GM18858 (cell line): ENCODE measurements around the gene ZNF124.
"Not testable (repeated sequence)": the region's sequence is repeated elsewhere in the genome, so short reads cannot be mapped to it uniquely, and the experiment has no call there.

Source experiments
- ATAC-seq: cut with Tn5 transposase; IDR thresholded peaks from one replicate; pipeline ENCODE4 v1.9.1; 2021; ENCODE audit not compliant: unreplicated experiment

The ZNF124 gene

DNA sequence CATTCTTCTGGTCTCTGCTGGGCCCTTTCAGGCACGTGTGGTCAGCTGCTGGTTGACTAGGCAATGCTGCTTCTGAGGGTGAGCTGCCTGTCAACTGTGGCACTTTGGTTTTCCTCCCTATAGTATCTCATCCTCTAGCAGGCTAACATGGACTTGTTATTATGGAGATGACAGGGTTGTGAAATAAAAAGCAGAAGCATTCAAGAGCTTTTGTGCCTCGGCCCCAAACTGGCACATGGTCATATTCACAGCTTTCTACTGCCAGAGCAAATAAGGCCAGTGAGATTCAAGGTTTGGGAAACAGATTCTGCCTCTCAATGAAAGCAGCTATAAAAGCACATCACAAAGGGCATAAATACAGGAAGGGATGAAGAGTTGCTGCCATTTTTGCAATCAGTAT is 1.6 kb upstream of the ZNF124 start:
- no peak for ATAC-seq

DNA sequence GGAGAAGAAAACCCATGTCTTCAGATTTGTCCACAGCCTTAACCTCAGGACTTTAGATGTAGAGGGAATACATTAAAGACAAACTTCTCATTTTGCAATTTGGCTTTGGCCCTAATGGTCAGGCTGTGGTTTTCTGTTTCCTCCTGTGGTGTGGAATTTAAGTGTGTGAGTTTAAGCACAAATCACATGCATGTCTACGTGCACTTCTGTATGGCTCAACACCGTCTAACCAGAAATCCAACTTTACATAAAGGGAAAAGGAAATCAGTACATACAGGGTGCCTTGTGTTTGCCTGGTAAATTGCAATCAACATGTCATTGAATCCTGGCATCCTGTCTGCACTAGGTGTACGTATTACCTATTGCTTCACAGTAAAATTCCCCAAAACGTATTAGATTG is 1.2 kb upstream of the ZNF124 start:
- no peak for ATAC-seq

DNA sequence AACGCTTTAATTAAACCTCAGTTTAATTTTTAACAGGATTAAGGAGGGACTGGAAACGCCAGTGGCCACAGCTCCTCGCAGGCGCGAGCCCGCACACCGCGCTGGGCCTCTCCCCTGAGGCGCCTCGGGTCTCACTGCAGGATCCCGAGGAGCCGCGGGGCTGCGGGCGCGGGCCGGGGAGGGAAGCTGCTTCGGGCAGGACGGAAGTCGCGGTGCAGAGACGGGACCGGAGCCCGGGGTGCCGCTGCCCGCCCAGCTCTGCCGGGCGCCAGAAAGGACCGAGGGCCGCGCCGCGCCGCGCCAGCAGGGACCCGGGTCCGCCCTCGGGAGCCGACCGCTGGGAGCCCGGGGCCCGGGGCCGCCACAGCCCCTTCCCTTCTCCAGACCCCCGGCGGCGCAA is 377 bp downstream of the ZNF124 start:
- ATAC-seq: peak; percentile 32

DNA sequence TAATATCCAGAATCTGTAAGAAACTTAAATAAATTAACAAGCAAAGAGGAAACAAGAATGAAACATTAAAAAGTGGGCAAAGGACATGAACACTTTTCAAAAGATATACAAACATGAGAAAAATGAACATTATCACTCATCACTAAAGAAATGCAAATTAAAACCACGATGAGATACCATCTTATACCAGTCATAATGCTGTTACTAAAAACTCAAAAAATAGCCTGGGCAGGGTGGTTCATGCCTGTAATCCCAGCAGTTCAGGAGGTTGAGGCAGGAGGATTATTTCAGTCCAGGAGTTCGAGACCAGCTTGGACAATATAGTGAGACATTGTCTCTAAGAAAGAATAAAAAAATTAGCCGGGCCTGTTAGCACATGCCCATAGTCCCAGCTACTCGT is 6.1 kb downstream of the ZNF124 start:
- no peak for ATAC-seq

DNA sequence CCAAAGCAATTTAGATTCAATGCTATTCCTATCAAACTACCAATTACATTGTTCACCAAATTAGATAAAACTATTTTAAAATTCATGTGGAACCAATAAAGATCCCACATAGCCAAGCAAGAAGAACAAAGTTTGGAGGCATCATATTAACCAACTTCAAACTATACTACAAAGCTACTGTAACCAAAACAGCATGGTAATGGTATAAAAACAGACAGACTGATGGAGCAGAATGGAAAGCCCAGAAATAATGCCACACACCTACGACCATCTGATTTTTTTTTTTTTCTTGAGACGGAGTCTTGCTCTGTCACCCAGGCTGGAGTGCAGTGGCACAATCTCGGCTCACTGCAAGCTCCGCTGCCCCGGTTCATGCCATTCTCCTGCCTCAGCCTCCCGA is 7.1 kb downstream of the ZNF124 start:
- ATAC-seq: no peak

DNA sequence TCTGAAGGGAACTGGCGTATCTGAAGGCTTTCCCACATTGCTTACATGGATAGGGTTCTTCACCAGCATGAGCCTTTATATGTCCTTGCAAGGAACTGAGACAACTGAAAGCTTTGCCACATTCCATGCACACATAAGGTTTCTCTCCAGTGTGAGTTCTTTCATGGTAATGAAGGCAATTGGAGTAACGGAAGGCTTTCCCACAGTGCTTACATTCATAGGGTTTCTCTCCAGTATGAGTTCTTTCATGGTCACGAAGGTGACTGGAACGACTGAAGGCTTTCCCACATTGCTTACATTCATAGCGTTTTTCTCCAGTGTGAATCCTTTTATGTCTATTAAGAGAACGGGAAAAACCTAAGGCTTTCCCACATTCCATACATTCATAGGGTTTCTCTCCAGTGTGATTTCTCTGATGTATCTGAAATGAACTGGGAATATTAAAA is 15.0 kb downstream of the ZNF124 start:
- ATAC-seq: no peak

DNA sequence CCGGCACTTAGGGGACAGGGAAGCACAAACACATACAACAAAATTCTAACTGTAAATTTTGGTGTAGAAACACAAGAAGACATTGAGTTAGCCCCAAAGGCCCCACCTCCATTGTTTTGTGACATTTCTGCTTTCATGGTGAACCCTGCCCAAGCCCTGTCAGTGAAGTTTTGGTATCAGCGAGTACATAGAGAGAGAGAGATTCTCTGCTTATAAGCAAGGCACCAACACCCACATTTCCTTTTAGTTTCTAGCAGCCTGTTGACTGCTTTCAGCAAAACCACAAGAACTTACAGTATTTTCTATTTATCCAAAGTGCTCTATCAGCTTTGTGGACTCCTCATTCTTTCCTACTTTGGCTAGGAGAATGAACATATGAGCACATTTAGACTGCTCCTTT is 24.0 kb downstream of the ZNF124 start:
- ATAC-seq: no peak

DNA sequence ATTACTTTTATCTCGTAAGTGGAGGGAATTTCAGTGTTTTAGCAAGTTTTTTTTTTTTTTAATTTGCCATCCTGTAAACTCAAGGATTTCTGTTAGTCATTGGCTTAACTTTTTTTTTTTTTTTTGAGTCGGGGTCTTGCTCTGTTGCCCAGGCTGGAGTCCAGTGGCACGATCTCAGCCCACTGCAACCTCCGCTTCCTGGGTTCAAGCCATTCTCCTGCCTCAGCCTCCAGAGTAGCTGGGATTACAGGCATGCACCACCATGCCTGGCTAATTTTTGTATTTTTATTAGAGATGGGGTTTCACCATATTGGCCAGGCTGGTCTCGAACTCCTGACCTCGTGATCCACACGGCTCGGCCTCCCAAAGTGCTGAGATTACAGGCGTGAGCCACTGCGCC is 24.7 kb downstream of the ZNF124 start:
- not testable (repeated sequence) for ATAC-seq

DNA sequence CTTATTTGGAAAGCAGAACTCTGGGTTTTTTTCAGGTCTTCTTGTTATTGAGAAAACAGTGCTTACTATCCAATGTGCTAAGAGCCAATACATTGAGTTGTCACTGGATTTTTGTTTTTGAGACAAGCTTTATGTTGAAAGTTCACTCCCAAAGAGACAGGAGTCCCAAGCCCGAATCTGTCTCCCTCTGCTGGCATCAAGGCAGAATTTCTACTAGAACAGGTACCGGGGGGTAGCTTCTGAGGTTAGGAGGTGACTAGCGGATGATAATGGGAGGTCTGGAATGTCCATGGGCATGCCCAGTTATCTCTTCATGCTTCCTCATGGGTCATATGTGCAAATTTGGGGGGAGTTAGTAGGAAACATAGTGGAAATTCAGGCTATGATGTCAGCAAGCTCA is 25.1 kb downstream of the ZNF124 start:
- ATAC-seq: no peak

DNA sequence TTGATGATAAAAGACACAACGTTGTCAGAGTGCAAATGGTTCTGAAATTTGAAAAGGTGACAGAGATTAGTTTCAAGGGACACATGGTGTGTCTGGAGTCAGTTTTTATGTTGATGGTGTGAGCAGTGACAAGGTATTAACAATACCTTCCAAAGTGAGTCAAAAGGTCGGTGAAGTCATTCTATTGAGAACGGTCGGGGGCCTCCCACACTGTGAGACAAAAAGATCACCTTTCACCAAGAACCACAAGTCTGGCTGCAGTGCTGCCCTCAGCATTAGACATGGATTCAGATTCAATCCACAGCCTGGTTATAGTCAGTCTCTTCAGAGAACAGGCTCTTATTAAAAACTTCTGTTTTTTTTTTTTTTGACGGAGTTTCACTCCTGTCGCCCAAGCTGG is 26.5 kb downstream of the ZNF124 start:
- no peak for ATAC-seq

DNA sequence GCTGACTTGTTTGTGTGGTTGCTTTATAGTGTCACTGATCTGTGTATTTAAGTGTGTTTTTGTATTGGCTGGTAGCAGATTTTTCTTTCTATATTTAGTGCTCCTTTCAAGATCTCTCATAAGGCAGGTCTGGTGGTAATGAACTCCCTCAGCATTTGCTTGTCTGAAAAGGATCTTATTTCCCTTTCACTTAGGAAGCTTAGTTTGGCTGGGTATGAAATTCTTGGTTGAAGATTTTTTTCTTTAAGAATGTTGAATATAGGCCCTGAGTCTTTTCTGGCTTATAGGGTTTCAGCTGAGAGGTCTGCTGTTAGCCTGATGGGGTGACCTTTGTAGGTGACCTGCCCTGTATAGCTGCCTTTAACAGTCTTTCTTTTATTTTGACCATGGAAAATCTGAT is 32.3 kb downstream of the ZNF124 start:
- not testable (repeated sequence) for ATAC-seq

DNA sequence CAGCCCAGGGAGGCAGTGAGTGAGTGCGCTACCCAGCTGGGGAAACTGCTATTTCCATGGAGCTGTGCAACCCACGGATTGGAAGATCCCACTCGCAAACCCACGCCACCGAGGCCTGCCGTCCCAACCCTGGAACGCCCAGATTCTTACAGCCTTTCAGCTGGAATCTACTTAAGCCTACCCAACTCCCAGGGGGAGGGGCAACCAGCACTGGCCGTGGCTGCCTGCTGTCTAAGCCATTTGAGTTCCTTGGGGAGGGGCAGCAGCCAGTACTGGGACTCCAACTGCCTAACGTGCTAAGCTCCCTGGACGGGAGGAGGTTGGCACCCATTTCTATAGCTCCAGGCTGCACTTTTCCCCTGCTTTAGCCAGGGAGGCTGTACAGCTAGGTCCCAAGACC is 40.6 kb downstream of the ZNF124 start:
- no peak for ATAC-seq

DNA sequence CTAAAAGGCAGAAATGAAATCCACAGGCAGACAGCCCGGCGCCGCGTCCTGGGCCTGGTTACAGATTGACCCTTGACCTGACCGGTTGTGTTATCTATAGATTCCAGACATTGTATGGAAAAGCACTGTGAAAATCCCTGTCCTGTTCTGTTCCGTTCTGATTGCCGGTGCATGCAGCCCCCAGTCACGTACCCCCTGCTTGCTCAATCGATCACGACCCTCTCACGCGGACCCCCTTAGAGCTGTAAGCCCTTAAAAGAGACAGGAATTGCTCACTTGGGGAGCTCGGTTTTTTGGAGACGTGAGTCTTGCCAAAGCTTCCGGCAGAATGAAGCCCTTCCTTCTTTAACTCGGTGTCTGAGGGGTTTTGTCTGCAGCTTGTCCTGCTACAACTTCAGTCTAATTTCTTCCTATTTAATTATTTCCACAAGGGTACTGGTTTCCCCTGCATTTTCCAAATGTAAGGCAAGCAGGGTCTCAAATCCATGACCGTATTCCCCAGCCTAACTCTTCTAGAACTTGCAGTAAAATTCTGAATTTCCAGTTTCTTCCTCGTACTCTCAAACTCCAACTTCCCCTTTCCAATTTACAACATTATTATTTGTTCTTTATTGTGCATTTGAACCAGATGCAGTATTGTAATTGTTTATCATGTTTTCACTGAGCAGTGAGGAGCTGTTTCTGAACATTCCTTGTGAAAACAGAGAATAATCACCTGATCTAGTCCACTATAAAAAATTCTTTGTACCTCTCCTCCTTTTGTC is 44.1 kb downstream of the ZNF124 start:
- ATAC-seq: not testable (repeated sequence)

DNA sequence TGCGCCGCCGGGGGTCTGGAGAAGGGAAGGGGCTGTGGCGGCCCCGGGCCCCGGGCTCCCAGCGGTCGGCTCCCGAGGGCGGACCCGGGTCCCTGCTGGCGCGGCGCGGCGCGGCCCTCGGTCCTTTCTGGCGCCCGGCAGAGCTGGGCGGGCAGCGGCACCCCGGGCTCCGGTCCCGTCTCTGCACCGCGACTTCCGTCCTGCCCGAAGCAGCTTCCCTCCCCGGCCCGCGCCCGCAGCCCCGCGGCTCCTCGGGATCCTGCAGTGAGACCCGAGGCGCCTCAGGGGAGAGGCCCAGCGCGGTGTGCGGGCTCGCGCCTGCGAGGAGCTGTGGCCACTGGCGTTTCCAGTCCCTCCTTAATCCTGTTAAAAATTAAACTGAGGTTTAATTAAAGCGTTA is 45.2 kb downstream of the ZNF124 start:
- ATAC-seq: peak; percentile 36

DNA sequence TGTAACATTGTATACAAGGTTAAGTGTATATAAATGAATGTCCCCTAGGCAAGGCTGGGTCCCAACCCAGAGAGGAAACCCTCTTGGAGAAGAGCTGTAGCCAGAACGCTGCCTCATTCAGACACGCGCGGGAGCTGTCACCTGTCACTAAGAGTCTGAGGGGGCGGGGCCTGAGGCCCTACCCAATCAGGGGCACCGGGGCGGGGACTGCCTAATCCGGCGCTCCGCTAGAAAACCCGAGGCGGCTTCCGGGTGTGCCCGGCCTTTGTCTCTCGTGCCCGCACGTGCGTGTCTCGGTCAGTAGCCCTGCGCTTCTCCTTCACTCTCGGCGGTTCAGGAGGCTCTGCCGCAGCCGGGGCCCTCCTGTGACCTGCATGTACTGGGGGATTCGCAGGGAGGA is 45.7 kb downstream of the ZNF124 start:
- ATAC-seq: peak; percentile 96

DNA sequence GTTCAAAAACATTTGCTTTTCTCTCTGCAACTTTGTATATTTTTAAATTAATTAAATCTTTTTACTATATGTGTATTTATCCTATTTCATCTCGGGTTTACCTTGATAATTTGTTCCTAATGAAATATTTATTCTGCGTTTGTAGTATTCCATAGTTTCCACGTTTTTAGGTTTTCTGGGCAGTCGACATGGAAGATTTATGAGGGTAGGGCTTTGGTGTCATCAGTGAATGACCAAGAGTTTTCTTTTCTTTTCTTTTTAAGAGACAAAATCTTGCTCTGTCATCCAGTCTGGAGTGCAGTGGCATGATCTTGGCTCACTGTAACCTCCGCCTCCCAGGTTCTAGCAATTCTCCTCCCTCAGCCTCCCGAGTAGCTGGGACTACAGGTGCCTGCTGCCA is 50.4 kb downstream of the ZNF124 start:
- ATAC-seq: no peak

DNA sequence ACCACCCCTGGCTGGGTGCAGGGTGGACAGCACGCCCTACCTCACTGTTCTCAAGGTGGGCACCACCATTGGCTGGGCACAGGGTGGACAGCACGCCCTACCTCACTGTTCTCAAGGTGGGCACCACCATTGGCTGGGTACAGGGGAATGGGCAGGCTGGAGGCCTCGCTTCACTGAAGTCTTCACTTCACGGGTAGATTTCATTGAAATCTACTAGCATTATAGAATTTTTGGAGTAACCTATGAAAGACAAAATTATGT is 51.5 kb downstream of the ZNF124 start:
- ATAC-seq: not testable (repeated sequence)

DNA sequence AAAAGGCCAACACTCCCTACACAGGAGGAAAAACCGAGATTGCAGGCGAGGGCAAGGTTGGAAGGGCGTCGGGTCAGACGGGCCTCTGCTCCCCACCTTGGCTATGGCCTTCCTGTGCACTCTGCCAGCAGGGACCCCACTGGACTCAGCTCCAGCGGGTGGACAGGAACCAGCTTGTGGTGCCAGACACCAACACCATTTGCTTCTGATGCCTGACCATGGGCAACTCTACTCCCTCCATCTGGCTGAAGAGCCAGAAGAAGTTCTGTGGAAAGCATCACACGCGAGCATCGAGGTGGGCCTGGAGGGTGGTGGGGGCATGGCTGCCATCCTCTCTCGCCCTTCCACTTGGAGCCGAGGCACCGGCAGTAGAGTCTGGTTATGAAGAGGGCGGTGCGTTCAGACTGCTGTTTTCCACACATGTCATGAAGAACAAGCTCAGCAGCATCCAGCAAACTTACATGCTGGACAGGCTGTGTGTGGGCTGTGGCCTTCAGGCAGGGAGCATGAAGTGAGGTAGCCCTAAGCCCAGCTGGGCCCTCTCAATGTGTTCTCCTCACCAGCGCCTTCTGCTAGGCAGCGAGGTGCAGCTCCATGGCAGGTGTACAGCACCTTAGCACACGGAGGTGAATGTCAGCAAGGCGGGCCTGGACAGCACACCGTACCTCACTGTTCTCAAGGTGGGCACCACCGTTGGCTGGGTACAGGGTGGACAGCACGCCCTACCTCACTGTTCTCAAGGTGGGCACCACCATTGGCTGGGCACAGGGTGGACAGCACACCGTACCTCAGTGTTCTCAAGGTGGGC is 52.0 kb downstream of the ZNF124 start:
- ATAC-seq: no peak

DNA sequence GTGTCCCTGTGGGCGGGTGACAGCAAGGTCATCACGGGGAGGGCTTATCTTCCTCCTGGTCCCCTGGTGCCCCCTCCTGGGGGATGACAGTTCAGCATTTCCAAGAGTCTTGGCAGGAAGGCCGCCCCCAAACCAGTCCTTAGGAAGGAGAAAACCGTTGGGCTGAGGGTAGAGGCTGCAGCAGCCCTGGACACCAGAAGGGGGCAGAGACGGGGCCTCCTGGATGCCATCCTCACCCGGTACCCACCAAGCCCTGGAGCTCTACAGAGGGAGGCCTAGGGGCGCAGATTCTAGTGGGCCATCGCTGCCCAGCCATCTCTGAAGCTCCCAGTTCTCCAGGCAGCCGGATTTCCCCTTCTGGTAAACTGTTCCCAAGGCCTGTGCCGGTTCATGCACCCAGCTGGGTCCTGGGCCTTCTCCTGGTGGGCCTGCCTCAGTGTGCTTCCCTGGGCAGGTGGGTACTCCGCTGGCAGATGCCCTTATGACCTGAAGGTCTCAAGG is 52.8 kb downstream of the ZNF124 start:
- no peak for ATAC-seq

DNA sequence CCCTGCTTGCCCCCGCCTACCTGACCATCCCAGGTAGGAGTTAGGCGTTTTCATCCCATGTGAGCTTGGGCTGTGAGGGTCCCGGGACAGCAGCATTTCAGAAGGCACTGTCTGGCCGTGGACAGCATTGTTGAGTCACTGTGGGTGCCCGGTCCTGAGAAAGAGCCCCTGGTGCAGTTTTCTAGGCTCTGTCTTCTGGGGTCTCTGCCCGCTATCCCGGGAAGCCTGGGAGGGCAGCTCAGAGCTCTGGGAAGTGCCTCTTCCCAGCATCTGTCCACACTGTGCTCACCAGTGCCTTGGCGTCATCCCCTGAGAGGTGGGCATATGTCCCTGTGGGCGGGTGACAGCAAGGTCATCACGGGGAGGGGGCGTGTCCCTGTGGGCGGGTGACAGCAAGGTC is 56.3 kb downstream of the ZNF124 start:
- ATAC-seq: no peak

DNA sequence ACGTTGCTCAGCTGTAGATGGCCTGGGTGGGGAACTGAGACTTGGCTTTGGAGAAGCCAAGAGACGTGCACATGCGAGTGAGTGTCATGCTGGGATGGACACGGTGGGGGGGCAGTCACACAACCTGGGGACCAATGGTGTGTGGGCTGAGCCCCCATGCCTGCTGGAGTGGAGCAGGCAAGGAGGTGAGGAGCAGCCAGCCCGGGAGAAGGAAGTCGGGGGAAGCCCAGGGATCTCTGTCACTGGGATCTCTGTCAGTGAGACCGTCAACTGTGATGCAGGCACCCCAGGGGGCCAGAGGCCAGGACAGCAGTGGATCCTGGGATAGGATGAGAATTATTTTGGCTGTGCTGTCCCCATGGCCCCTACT is 56.7 kb downstream of the ZNF124 start:
- ATAC-seq: no peak

DNA sequence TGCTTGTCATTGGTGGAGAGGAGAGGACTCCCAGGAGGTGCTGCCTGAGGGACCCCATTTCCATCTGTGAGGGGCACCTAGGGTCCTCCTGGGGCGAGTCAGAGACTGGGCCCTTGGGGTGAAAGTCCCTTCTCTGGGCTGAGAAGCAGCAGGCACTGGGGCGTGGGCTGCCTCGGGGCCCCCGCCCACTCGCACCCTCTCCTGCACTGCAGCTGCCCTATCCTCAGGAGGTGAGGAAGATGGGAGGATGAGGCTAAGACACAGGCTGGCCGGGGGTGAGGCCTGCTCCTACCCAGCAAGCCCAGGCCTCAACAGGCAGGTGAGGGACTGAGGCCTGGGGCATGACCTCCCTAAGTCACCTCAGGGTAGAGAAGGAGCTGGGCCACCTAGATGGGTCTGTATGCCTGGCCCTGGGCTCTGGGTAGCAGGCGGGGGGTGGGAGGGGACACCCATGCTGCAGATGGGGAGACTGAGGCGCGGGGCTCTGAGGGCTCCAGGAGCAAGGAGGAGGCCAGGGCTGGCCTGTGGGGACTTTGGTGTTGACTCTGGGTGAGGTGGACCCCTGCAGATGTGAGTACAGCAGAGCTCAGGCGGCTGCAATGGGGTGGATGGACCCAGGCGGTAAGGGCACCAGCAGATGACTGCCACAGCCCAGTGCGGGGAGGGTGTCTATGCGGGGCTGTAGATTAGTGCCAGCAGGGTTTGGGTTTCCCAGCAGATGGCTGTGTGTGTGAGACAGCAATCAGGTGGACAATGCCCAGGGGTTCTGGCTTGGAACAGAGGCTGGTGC is 57.3 kb downstream of the ZNF124 start:
- no peak for ATAC-seq
